BE2C (cell line): ENCODE measurements around the gene STXBP5.
"Not testable (repeated sequence)": the region's sequence is repeated elsewhere in the genome, so short reads cannot be mapped to it uniquely, and the experiment has no call there.

Experiments
- DNase-seq: peaks from one replicate; pipeline ENCODE4 v3.0.0-alpha.2; 2020
- H3K27me3 ChIP-seq: fragments of 250-450 bp; sonication (Bioruptor Pico); 2 replicates; pipeline ENCODE4 v1.5.1; 2020; ENCODE audit warnings: mild to moderate bottlenecking
- H3K36me3 ChIP-seq: fragments of 250-450 bp; sonication (Bioruptor Pico); 2 replicates; pipeline ENCODE4 v1.5.1; 2020; ENCODE audit warnings: mild to moderate bottlenecking
- H3K4me1 ChIP-seq: fragments of 250-450 bp; sonication (Bioruptor Pico); 2 replicates; pipeline ENCODE4 v1.5.1; 2020
- H3K4me3 ChIP-seq: 2 replicates; pipeline ENCODE4 v1.5.1; 2011; ENCODE audit warnings: low read depth, low read length
- H3K9me3 ChIP-seq: fragments of 250-450 bp; sonication (Bioruptor Pico); 2 replicates; pipeline ENCODE4 v1.5.1; 2020
- CTCF ChIP-seq: IDR thresholded peaks from 2 replicates; pipeline ENCODE4 v1.5.1; 2012; ENCODE audit warnings: mild to moderate bottlenecking, low read depth, low read length

The STXBP5 gene

GRCh38 chr6:147347882-147348575 is 143.8 kb downstream of the STXBP5 start:
- Histone ChIP-seq H3K27me3 (no peaks in the 10 kb centered on the region), H3K4me3 (no peak overlapping the region), H3K9me3 (no peaks in the 10 kb centered on the region), H3K36me3 (peaks cover 14% of the 10 kb centered on the region), H3K4me1 (no peaks in the 10 kb centered on the region)
- no peak for DNase-seq
- no peak for TF ChIP-seq CTCF

DNA sequence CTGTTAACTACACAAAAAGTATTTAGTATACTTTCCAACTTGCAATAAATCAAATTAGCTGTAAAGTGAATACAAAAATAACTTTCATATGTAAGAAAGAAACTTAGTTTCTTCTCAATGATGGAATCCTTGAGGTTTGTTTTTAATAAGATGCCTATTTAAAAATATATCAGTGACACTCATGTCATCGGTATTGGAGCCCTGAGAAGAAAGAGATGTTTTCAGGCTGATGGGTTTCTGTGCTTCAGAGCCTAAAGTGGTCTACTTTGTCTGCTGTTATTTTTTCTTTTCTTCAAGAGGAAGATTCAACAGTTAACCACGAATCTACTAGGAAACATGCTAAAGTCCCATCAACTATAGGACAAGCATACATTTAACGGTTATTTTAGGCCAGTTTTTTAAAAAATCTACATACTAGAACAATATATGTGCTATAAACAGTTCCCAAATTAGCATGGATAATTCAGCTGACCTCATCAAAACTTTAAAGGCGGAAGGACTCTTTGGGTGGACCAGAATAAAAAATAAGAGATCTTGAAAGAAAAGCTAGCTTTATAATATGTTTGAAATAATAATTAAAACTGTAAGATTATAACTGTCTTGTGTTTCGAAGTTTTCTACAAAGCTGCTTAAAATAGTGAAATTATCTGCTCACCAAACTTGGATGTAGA is 157.2 kb downstream of the STXBP5 start:
- DNase-seq: no peak
- no peak for TF ChIP-seq CTCF

GRCh38 chr6:147366290-147366689 is 162.1 kb downstream of the STXBP5 start:
- H3K9me3 ChIP-seq: no peaks in the 10 kb centered on the region
- H3K4me1 ChIP-seq: no peaks in the 10 kb centered on the region
- H3K27me3 ChIP-seq: no peaks in the 10 kb centered on the region
- DNase-seq: no peak
- no peak overlapping the region for H3K4me3 ChIP-seq
- TF ChIP-seq CTCF: no peak
- H3K36me3 ChIP-seq: peaks cover 37% of the 10 kb centered on the region

More for the DNA sequence above, 157.2 kb downstream of the STXBP5 start:
- Histone ChIP-seq H3K4me1 (no peaks in the 10 kb centered on the region), H3K4me3 (no peak overlapping the region), H3K9me3 (no peaks in the 10 kb centered on the region), H3K27me3 (no peaks in the 10 kb centered on the region), H3K36me3 (peaks cover 62% of the 10 kb centered on the region)

- H3K4me3 ChIP-seq: no peak overlapping the region
- H3K9me3 ChIP-seq: no peaks in the 10 kb centered on the region
- H3K4me1 ChIP-seq: no peaks in the 10 kb centered on the region
- H3K27me3 ChIP-seq: no peaks in the 10 kb centered on the region
- no peak for DNase-seq
- no peak for TF ChIP-seq CTCF
- H3K36me3 ChIP-seq: peaks cover 11% of the 10 kb centered on the region
These were observed 167.1 kb downstream of the STXBP5 start for GRCh38 chr6:147371325-147371724.

- no peak for TF ChIP-seq CTCF
- H3K9me3 ChIP-seq: no peaks in the 10 kb centered on the region
- H3K4me1 ChIP-seq: no peaks in the 10 kb centered on the region
- no peak overlapping the region for H3K4me3 ChIP-seq
- H3K36me3 ChIP-seq: peaks cover 10% of the 10 kb centered on the region
- no peak for DNase-seq
- H3K27me3 ChIP-seq: no peaks in the 10 kb centered on the region
These were observed 168.6 kb downstream of the STXBP5 start for GRCh38 chr6:147372806-147373205.

DNA sequence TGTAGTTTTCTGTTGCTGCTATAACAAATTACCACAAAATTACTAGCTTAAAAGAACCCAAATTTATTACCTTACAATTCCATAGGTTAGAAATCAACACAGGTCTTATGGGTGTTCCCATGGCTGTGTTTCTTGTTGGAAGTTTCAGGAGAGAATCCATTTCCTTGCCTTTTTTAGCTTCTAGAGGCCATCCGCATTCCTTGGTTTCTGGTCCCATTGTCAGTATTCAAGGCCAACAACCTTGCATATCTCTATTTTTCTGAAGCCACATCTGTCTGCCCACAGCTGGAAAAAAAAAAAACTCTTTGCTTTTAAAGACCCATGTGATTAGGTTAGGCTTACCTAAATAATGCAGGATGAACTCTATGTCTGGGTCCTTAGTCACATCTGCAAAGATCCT is 174.6 kb downstream of the STXBP5 start:
- no peak overlapping the region for H3K4me3 ChIP-seq
- TF ChIP-seq CTCF: no peak
- no peaks in the 10 kb centered on the region for H3K27me3 ChIP-seq
- no peak for DNase-seq
- H3K4me1 ChIP-seq: no peaks in the 10 kb centered on the region
- peaks cover 30% of the 10 kb centered on the region for H3K36me3 ChIP-seq
- H3K9me3 ChIP-seq: no peaks in the 10 kb centered on the region

DNA sequence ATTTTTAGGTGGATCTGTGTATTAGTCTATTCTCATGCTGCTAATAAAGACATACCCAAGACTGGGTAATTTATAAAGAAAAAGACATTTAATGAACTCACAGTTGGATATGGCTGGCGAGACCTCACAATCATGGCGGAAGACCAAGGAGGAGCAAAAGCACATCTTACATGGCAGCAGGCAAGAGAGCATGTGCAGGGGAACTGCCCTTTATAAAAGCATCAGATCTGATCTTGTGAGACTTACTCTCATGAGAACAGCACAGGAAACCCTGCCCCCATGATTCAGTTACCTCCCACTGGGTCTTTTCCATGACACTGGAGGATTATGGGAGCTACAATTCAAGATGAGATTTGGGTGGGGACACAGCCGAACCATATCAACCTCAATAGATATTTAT is 176.6 kb downstream of the STXBP5 start:
- H3K4me1 ChIP-seq, H3K4me3 ChIP-seq, H3K27me3 ChIP-seq, DNase-seq, H3K9me3 ChIP-seq: not testable (repeated sequence)
- peaks cover 36% of the 10 kb centered on the region for H3K36me3 ChIP-seq
